ENCODE data around the gene RAD51D.
"Not testable (repeated sequence)": the region's sequence is repeated elsewhere in the genome, so short reads cannot be mapped to it uniquely, and the experiment has no call there.

The RAD51D gene

DNA sequence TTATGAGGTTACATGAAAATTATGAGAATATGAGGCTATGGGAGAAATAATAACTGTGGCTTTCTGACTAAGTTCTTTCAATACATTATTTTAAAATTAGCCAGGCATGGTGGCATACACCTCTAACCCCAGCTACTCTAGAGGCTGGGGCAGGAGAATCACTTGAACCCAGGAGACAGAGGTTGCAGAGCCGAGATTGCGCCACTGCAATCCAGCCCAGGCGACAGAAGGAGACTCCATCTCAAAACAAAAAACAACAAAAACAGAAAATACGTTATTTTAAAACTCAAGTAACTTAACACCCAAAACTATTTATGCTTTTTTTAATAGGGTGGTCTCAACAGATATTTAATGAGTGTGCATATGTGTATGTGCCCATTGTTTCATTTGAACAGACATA is 53.8 kb downstream of the RAD51D start:
- no peak for DNase-seq (ENCODE audit: low read depth in 2 of 2)

DNA sequence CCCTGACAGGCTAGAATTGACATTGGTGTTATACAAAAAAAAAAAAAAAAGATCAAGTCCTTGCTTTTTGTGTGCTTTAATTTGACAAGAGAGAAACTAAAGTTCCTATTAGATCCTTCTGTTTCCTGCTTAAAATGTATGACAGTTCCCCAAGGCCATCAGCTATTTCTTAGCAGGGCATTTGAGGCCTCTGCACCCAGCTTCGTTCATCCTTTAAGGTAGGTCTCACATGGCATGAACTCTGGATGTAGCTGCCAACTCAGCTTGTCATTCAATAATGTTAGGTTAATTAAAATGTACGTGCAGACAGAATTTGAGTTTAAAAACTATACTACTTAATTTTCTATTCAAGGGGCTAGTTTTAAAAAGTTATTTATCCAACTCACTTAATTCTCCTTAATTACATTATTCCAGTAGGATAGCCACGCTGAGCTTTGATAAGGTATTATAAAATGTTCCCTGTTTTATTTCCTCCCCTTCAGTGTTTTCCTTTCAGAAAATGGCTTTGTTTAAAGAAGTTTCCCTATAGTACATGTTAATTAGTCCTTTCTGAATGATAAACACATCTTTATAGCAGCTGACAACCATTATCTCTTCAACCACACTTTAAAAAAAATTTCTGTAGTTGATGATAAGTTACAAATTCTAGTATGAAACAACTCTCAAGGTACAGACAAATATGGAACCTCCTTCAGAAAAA is 55.0 kb downstream of the RAD51D start:
- DNase-seq (ENCODE audit: low read depth in 2 of 2): no peak

DNA sequence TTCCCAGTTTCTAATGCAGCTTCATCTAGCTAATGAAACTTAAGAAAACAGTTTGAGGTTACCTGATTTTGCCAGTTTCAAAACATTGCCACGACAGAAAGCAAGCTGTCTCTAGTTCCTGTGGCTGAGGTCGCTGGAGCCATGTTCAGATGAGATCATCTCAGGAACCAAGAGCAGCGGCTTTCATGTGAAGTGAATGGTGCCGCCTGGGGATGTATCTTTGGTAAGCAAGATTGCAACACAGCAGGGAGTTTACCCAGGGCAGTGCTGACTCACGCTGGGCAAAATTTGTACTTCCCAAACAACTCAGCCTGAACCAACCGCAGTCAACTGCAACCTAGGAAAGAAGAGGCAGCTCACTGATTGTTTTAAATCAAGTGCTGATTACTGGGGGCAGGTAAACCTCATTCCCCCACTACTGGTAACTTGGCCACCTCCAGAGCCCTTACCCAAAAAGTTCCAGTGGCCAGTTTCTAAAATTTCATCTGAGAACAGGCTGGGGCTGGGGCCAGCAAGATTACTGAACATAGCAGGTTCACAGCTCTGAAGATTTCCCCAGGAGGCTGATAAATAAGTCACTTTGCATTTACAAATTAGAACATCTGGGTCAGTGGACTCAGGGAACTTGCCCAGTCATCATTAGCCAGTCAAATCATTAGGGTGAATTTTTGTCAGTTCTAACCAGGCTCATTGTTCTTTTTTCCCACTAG is 56.0 kb downstream of the RAD51D start, which contains the start of gene RFFL:
TSS of gene RFFL (minus strand) at position 194 of the 710 bp plus-strand sequence. CDS start 37,154 bp downstream, outside the sequence.
- peak; percentile 68 to 71 for DNase-seq (ENCODE audit: low read depth in 2 of 2)

DNA sequence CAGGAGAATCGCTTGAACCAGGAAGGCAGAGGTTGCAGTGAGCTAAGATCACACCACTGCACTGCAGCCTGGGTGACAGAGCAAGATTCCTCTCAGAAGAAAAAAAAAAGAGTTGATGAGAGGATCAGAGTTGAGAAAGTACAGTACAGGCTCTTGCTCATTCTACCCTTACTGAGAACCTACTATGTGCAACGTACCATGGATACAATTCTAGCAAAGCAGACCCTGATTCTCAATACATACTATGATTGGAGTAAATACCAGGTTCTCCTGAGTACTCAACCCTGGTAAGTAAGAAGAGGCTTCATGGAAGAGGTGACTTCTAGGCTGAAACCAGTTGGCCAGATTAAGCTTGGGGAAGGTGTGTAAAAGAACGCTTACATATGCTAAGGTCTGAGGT is 57.4 kb downstream of the RAD51D start:
- no peak for DNase-seq (ENCODE audit: low read depth in 2 of 2)

DNA sequence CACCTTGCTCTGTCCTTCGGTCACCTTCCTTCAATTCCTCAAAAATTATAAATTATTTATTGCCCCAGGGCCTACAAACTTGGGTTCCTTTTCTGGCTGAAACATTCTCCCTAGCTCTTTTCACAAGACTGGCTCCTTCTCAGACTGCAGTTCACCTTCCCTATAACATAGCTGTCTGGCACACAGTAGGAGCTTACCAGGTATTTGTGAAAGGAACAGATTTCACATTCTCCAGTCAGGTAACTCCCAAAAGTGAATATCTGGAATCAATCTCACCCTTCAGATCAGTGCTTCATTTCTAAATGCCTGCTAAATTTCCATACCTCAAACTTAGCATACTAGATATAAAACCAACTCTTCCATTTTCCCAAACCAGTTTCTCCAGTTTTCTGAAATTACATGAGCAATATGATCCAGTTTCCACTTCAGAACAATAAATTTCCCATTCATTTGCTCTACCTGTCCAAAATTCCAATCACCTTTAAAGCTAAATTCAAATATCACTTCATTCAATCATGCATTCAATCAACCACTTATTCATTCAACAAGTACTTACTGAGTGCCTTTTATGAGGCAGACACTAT is 62.2 kb downstream of the RAD51D start:
- no peak for DNase-seq (ENCODE audit: low read depth in 2 of 2)

DNA sequence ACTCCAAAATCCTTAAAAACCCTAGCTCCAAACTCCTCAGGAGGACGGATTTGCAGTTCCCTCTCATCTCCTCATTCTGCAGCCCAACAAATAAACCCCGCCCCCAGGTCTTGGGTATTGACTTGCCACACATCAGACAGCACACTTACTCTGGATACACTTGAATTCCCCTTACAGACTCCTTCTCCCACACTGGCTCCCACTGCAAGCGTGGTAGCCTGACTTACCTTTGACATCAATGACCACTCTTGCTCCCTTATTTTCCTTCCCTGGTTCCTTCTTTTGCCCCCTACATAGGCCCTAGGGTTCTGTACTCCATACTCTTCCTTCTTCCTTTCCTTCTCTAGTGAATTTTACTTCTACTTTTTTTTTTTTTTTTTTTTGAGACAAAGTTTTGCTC is 63.6 kb downstream of the RAD51D start:
- DNase-seq (ENCODE audit: low read depth in 2 of 2): no peak

DNA sequence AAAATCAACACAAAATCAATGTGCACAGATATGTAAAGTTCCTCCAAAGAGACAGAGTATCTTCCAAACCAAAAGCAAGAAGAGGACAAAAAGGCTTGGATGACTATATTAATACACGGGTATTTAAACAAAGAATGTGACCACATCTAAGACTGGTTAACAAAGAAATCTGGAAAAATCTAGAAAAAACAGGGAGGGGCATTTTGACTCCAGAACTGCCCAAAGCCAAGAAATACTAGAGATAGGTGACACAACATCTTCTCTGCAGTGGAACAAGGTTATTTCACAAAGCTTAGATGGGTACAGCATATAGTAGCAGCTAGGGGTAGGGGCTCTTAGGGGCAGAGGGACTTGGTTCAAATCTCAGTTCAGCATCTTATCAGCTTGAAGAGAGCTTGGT is 66.5 kb downstream of the RAD51D start:
- no peak for DNase-seq (ENCODE audit: low read depth in 2 of 2)

DNA sequence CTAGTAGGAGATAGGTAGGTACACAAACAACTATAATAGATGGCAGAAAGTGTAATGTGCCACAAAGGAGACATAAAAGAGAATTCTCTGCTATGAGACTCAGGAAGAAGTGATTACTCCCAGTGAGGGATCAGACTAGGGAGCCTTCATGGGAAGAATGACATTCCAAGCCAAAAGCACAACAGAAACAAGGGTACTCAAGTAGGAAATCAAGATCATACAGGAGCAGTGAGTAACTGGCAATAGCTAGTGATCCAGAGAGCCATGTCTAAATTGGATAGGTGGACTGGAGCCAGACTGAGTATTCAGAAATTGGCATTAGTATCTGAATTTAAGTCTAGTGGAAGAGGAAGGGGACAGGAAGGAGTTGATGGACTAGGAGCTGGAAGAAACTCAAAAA is 66.9 kb downstream of the RAD51D start:
- DNase-seq (ENCODE audit: low read depth in 2 of 2): no peak

DNA sequence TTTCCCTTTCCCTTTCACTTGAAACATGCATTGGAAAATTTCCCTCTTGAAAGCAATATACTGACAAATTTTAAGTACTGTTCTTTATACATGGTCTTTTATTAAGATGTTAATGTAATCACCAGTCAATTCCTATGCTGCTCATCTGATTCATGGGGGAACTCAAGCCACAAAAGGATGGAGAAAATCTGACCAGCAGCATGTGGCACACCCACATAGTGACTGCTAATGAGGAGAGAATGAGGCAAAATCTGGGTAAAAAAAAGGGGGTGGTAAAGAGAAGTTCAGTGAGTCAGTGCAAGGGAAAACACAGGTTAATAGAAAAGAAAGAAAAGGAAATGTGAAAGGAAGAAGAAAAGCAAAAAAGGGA is 67.4 kb downstream of the RAD51D start:
- no peak for DNase-seq (ENCODE audit: low read depth in 2 of 2)

DNA sequence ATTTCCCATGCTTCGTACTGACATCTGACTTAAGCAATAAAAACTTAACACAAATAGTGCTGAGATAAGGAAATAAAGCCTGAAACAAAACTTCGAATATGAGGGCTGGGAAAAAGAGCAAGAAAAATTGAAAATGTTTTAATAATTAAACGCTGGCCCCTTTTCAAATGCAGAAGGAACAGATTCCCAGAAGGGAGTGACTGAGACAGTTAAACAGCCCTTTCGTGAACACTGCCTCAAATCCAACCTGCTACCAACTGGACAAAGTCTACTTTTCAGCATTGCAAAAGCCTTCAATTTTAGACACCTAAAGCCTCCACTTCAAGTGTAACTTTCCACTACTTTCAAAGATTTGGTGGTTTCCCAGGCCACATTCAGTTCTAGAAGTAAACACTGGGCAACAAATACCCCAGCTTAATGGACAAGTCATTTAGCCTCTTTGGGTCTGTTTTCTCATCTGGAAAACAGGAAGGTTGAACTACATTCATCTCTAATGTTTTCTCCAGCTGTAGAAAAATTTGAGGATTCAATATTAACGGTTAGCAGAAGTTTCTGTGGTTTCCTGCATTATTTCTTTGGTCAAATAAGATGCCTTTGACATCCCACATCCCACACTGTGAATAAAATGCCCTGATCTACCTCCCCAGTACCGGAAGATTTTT is 68.0 kb downstream of the RAD51D start:
- no peak for DNase-seq (ENCODE audit: low read depth in 2 of 2)

DNA sequence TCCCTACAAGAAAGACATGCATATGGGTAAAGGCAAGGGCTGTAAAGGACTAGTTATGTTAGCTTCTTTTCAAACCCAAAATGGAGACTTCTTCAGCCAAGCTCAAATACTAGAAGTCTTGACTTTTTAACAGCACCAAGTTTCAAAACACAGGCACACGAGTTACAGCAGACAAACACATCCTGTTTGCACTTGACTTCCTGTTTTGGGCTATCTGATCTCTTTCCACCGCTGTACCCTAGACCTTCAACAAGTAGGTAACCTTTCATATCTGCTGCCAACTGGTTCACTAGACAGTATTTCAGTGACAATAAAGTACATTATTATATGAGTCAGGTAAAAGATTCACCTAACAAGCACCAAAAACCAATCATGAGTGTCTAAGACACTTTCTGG is 68.5 kb downstream of the RAD51D start:
- no peak for DNase-seq (ENCODE audit: low read depth in 2 of 2)

DNA sequence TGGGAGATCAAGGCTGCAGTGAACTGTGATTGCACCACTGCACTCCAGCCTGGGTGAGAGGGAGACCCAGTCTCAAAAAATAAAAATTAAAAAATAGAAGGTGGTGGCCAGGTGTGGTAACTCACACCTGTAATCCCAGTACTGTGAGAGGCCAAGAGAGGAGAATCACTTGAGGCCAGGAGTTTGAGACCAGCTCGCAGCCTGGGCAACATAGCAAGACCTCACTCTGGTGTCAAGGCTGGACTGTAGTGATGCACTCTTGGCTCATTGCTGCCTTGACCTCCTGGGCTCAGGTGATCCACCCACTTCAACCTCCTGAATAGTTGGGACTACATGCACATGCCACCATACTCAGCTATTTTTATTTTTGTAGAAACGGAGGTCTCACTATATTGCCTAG is 69.5 kb downstream of the RAD51D start:
- DNase-seq (ENCODE audit: low read depth in 2 of 2): no peak

DNA sequence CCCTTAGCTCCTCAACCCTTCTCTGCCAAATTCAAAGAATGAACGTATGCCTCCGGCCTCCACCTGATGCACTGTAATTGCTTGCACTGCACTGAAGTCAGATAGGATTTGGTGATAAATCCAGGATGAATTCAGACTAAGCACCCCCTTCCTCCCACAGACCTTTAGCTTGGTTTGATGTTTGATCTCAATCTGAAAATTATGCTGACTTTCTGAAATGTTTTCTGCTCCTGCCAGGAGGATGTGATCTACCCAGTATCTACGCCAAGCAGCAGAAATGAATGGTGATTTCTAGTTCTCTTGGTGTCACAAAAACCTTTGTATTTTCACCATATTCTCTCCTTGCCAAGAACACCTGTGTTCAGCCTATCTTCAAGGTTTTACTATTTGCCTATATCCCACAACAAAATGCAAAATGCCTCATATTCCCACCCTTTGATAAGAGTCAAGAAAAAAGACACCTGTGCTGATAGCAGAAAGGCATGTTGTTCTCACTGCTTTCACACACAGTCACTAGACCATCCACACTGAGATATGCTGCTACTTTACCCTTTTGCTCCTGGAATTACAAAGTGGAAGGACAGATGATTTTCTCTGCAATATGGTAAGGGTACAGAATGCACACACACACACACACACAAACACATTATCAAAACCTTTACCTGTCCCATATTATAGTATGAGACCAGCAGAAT is 70.8 kb downstream of the RAD51D start:
- no peak for DNase-seq (ENCODE audit: low read depth in 2 of 2)

DNA sequence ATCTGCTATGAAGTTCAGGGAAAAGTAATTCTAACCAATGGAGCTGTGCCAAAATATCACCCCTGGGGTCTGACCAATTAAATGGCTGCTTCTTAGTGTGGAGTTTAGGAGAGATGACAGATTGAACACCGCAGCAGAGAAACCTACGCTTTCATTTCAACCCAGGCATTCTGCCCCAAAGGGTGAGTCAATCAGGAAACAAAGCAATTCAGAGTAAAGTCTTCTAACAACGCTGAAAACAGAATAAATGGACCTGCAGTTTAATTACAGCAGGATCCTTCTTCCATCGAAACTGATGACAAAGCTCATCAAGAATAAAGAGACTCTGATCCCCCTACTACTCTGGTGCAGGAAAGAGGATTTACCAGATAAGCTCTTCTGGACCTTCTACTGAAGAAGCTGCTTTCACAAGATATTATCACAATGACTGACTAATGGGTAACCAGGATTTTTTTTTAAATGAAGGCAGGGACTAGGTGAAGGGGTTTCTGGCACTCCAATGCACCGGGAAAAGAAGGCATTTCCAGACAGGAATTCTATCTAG is 72.8 kb downstream of the RAD51D start:
- DNase-seq (ENCODE audit: low read depth in 2 of 2): peak; percentile 14 to 25

DNA sequence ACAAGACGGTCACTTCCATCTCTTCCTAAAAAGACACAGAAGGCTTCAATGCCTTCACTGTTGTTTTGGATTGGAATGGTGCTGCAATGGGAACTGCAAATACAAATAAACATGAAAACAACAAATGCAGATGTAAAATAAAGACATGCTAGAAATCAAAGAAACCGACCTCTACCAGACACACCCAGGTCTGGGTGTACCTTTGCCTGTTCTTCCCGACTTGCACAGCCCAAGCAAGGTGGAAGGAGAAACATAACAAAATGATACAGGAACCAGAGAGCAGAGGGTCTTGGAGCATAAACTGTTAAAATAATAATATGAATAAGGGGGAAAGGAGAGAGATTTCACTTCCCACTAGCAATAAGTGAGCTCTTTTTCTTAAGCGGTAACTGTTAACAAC is 73.4 kb downstream of the RAD51D start:
- no peak for DNase-seq (ENCODE audit: low read depth in 2 of 2)

DNA sequence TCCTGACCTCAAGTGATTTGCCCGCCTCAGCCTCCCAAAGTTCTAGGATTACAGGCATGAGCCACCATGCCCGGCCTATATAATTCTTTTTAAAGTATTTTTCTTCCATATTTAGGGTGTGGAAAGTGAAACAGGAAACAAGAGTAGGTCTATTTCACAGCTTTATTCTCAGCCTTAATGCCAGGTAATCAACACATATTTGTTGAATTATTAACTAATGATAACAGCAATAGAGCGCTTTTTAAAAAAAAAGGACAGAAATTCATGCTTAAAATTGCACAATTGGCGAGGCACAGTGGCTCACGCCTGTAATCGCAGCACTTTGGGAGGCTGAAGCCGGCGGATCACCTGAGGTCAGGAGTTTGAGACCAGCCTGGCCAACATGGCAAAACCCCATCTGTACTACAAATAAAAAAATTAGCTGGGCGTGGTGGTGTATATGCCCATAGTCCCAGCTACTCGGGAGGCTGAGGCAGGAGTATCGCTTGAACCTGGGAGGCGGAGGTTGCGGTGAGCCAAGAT is 74.1 kb downstream of the RAD51D start:
- DNase-seq (ENCODE audit: low read depth in 2 of 2): not testable (repeated sequence)

DNA sequence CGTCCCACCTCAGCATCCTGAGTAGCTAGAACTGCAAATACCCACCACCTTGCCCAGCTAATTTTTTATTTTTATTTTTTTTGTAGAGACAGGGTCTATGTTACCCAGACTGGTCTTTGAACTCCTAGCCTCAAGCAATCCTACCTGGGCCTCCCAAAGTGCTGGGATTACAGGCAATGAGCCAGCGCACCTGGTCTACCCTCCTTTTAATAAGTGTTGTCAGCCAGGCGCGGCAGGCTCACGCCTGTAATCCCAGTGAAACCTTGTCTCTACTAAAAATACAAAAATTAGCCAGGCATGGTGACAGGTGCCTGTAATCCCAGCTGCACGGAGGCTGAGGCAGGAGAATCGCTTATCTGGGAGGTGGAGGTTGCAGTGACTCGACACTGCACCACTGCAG is 75.5 kb downstream of the RAD51D start:
- no peak for DNase-seq (ENCODE audit: low read depth in 2 of 2)

All from stimulated activated CD8-positive, alpha-beta memory T cell treated with anti-CD3 and anti-CD28 coated beads, Interleukin-2, amount 100 ng/mL, for 1 hour (primary cell).